Keratinocyte (primary cell): ENCODE results near the gene RAD18.

Source experiments
- EZH2 ChIP-seq: IDR thresholded peaks from one replicate; pipeline ENCODE4 v1.6.1; 2012; ENCODE audit warnings: inconsistent platforms, mild to moderate bottlenecking, low read length, moderate library complexity
- TF ChIP-seq, protein P1 (sequence below), 3 experiments: IDR thresholded peaks in 1 of 3; conservative IDR thresholded peaks in 1 of 3; optimal IDR thresholded peaks in 1 of 3; 2 replicates in 2 of 3; 3 replicates in 1 of 3; pipeline versions ENCODE3 to v1.5.1; 2011; ENCODE audit warnings: low read length in 3 of 3, mild to moderate bottlenecking in 3 of 3, moderate library complexity in 2 of 3, control low read depth in 1 of 3, inconsistent platforms in 1 of 3; ENCODE audit not compliant: insufficient read depth in 2 of 3; ENCODE audit errors: extremely low read depth in 1 of 3

DNA sequence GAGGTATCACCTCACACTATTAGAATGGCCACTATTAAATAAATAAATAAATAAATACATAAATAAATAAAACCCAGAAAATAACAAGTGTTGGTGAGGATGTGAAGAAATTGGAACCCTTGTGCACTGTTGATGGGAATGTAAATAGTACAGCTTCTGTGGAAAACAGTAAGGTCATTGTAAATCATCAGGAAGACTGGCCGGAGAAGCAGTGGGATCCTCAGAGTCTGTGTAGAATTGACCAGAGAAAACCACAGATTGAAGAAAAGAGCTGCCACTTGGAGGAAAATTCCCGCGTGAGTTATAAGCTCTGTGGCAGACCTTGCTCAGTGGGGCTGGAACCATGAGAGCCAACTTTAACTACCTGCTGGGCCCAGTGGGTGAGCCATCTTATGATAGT is 92.0 kb downstream of the RAD18 start:
- TF ChIP-seq, protein P1, sequence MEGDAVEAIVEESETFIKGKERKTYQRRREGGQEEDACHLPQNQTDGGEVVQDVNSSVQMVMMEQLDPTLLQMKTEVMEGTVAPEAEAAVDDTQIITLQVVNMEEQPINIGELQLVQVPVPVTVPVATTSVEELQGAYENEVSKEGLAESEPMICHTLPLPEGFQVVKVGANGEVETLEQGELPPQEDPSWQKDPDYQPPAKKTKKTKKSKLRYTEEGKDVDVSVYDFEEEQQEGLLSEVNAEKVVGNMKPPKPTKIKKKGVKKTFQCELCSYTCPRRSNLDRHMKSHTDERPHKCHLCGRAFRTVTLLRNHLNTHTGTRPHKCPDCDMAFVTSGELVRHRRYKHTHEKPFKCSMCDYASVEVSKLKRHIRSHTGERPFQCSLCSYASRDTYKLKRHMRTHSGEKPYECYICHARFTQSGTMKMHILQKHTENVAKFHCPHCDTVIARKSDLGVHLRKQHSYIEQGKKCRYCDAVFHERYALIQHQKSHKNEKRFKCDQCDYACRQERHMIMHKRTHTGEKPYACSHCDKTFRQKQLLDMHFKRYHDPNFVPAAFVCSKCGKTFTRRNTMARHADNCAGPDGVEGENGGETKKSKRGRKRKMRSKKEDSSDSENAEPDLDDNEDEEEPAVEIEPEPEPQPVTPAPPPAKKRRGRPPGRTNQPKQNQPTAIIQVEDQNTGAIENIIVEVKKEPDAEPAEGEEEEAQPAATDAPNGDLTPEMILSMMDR (optimal IDR thresholded peaks at IDR 0.05 in 1 of 3, IDR thresholded peaks at IDR 0.05 in 1 of 3, conservative IDR thresholded peaks at IDR 0.05 in 1 of 3; ENCODE audit: extremely low read depth in 1 of 3, insufficient read depth in 2 of 3, low read length in 3 of 3): no peak
- no peak for TF ChIP-seq EZH2
